HEK293 (cell line): ENCODE results near the gene ZFP36.
A peak's percentile ranks its signal among the peaks of the same experiment; 100 is the strongest.

Experiments used
- GLIS1 ChIP-seq: fragments of 450-650 bp; formaldehyde crosslinking; IDR thresholded peaks from 2 replicates; pipeline ENCODE4 v1.5.1; 2016; ENCODE audit warnings: missing biosample characterization, missing genetic modification characterization
- IKZF3 ChIP-seq: fragments of 450-650 bp; IDR thresholded peaks from 2 replicates; pipeline ENCODE4 v1.5.0; 2018; ENCODE audit warnings: missing biosample characterization, mild to moderate bottlenecking, missing genetic modification characterization, moderate library complexity
- KLF16 ChIP-seq: fragments of 450-650 bp; formaldehyde crosslinking; IDR thresholded peaks from 2 replicates; pipeline ENCODE4 v1.5.1; 2017; ENCODE audit warnings: missing biosample characterization, missing genetic modification characterization
- KLF9 ChIP-seq: fragments of 450-650 bp; formaldehyde crosslinking; IDR thresholded peaks from 2 replicates; pipeline ENCODE4 v1.5.1; 2016; ENCODE audit warnings: missing biosample characterization, missing genetic modification characterization, low read depth
- PRDM10 ChIP-seq: fragments of 450-650 bp; formaldehyde crosslinking; IDR thresholded peaks from 2 replicates; pipeline ENCODE4 v1.5.1; 2016; ENCODE audit warnings: missing biosample characterization, missing genetic modification characterization
- WT1 ChIP-seq: fragments of 450-650 bp; formaldehyde crosslinking; IDR thresholded peaks from 2 replicates; pipeline ENCODE4 v1.5.1; 2016; ENCODE audit warnings: missing biosample characterization, missing genetic modification characterization
- ZBTB10 ChIP-seq: fragments of 450-650 bp; formaldehyde crosslinking; IDR thresholded peaks from 2 replicates; pipeline ENCODE4 v1.5.1; 2016; ENCODE audit warnings: missing biosample characterization, missing genetic modification characterization
- ZBTB44 ChIP-seq: fragments of 450-650 bp; IDR thresholded peaks from 2 replicates; pipeline ENCODE4 v1.5.1; 2018; ENCODE audit warnings: missing biosample characterization, mild to moderate bottlenecking, missing genetic modification characterization
- ZNF112 ChIP-seq: fragments of 450-650 bp; formaldehyde crosslinking; IDR thresholded peaks from 2 replicates; pipeline ENCODE4 v1.5.0; 2017; ENCODE audit warnings: missing biosample characterization, missing genetic modification characterization
- ZNF335 ChIP-seq: fragments of 450-650 bp; formaldehyde crosslinking; conservative IDR thresholded peaks from 2 replicates; pipeline ENCODE4 v1.5.1; 2016; ENCODE audit warnings: missing biosample characterization, missing genetic modification characterization
- ZNF501 ChIP-seq: fragments of 450-650 bp; formaldehyde crosslinking; IDR thresholded peaks from 2 replicates; pipeline ENCODE4 v1.5.1; 2016; ENCODE audit warnings: missing biosample characterization, missing genetic modification characterization
- ZNF518A ChIP-seq: fragments of 450-650 bp; formaldehyde crosslinking; conservative IDR thresholded peaks from 2 replicates; pipeline ENCODE4 v1.5.1; 2016; ENCODE audit warnings: low read depth, missing biosample characterization, missing genetic modification characterization
- ZNF530 ChIP-seq: fragments of 450-650 bp; formaldehyde crosslinking; IDR thresholded peaks from 2 replicates; pipeline ENCODE4 v1.5.1; 2016; ENCODE audit warnings: low read depth, missing biosample characterization, missing genetic modification characterization
- ZNF558 ChIP-seq: fragments of 450-650 bp; formaldehyde crosslinking; IDR thresholded peaks from 2 replicates; pipeline ENCODE4 v1.5.1; 2016; ENCODE audit warnings: missing biosample characterization, missing genetic modification characterization
- ZNF596 ChIP-seq: fragments of 450-650 bp; IDR thresholded peaks from 2 replicates; pipeline ENCODE4 v1.5.0; 2018; ENCODE audit warnings: missing biosample characterization, mild to moderate bottlenecking, missing genetic modification characterization, moderate library complexity
- ZNF600 ChIP-seq: fragments of 450-650 bp; formaldehyde crosslinking; IDR thresholded peaks from 2 replicates; pipeline ENCODE4 v1.5.1; 2016; ENCODE audit warnings: missing biosample characterization, missing genetic modification characterization
- ZNF610 ChIP-seq: fragments of 450-650 bp; formaldehyde crosslinking; IDR thresholded peaks from 2 replicates; pipeline ENCODE4 v1.5.1; 2016; ENCODE audit warnings: missing biosample characterization, missing genetic modification characterization, borderline replicate concordance
- ZNF623 ChIP-seq: fragments of 450-650 bp; formaldehyde crosslinking; IDR thresholded peaks from 2 replicates; pipeline ENCODE4 v1.5.1; 2016; ENCODE audit warnings: missing biosample characterization, missing genetic modification characterization
- ZNF624 ChIP-seq: fragments of 450-650 bp; formaldehyde crosslinking; IDR thresholded peaks from 2 replicates; pipeline ENCODE4 v1.5.1; 2017; ENCODE audit warnings: missing biosample characterization, missing genetic modification characterization
- ZNF747 ChIP-seq: fragments of 450-650 bp; formaldehyde crosslinking; IDR thresholded peaks from 2 replicates; pipeline ENCODE4 v1.5.1; 2016; ENCODE audit warnings: missing biosample characterization, missing genetic modification characterization
- ZSCAN16 ChIP-seq: fragments of 450-650 bp; formaldehyde crosslinking; IDR thresholded peaks from 2 replicates; pipeline ENCODE4 v1.5.1; 2016; ENCODE audit warnings: missing biosample characterization, missing genetic modification characterization
- ZSCAN18 ChIP-seq: fragments of 450-650 bp; formaldehyde crosslinking; IDR thresholded peaks from 2 replicates; pipeline ENCODE4 v1.5.1; 2016; ENCODE audit warnings: missing biosample characterization, missing genetic modification characterization

ZFP36 gene

GRCh38 chr19:39390751-39391437 is 15.8 kb upstream of the ZFP36 start, which contains the start of the genes MED29 and PAF1 (continued):
- peak; percentile 34; the same call in 1 of the 2 replicates for TF ChIP-seq ZNF518A (tag by site-specific recombination)
- peak; percentile 98 for TF ChIP-seq KLF16 (tag by site-specific recombination)
- TF ChIP-seq ZNF558: no peak; the same call in 1 of the 2 replicates
- TF ChIP-seq ZBTB10 (tag by site-specific recombination): peak; percentile 99
- TF ChIP-seq GLIS1: peak; percentile 89
- peak; percentile 100 for TF ChIP-seq ZNF335 (tag by site-specific recombination)
- no peak for TF ChIP-seq ZNF596 (tag by site-specific recombination)
- peak; percentile 100 for TF ChIP-seq ZNF600 (tag by site-specific recombination)
- no peak for TF ChIP-seq ZNF530 (tag by site-specific recombination)
- TF ChIP-seq ZNF624 (tag by site-specific recombination): no peak
- no peak; the same call in 1 of the 2 replicates for TF ChIP-seq ZNF610 (tag by site-specific recombination)
- no peak for TF ChIP-seq ZNF747 (tag by site-specific recombination)
- no peak; the same call in 1 of the 2 replicates for TF ChIP-seq ZSCAN16
- TF ChIP-seq ZNF112 (tag by site-specific recombination): no peak
- peak; percentile 50; the same call in 1 of the 2 replicates for TF ChIP-seq WT1 (tag by site-specific recombination)
- no peak for TF ChIP-seq ZBTB44
- TF ChIP-seq PRDM10: peak; percentile 96
- TF ChIP-seq ZNF501 (tag by site-specific recombination): peak; percentile 97
- TF ChIP-seq IKZF3: no peak
- TF ChIP-seq ZNF623 (tag by site-specific recombination): no peak; the same call in 1 of the 2 replicates
- TF ChIP-seq ZSCAN18 (tag by site-specific recombination): peak; percentile 93
- peak; percentile 99 for TF ChIP-seq KLF9 (tag by site-specific recombination)
